NCI-H187 (cell line): ENCODE results near the gene TINAGL1.

Source experiments
- DNase-seq, 2 experiments: peaks; one replicate each; lab custom pipeline; 2025; lab: John Stamatoyannopoulos, UW

TINAGL1 gene

GRCh38 chr1:31607360-31607759 lies 31.0 kb downstream of the TINAGL1 start:
- DNase-seq, result no peak

- no peak for DNase-seq
Observed at GRCh38 chr1:31609514-31610118, 33.3 kb downstream of the TINAGL1 start.

- no peak for DNase-seq
Observed at GRCh38 chr1:31614414-31615005, 38.2 kb downstream of the TINAGL1 start.

- DNase-seq, result no peak
Observed at GRCh38 chr1:31615414-31615813, 39.1 kb downstream of the TINAGL1 start.

GRCh38 chr1:31615939-31616338 lies 39.6 kb downstream of the TINAGL1 start:
- no peak for DNase-seq

GRCh38 chr1:31617218-31617915 lies 41.1 kb downstream of the TINAGL1 start, which contains the start of gene HCRTR1:
Gene HCRTR1, plus strand, starts transcription at chr1:31617689. Its CDS starts 1,504 bp downstream, at chr1:31619193.
- no peak for DNase-seq

- no peak for DNase-seq
Observed at GRCh38 chr1:31617916-31618746, 41.8 kb downstream of the TINAGL1 start.

GRCh38 chr1:31618916-31619846 lies 42.9 kb downstream of the TINAGL1 start:
- DNase-seq, result no peak

- no peak for DNase-seq
Observed at GRCh38 chr1:31620631-31621497, 44.5 kb downstream of the TINAGL1 start.

- DNase-seq, result no peak
Observed at GRCh38 chr1:31621498-31621820, 45.1 kb downstream of the TINAGL1 start.

GRCh38 chr1:31621847-31622730 lies 45.8 kb downstream of the TINAGL1 start:
- DNase-seq, result no peak

- no peak for DNase-seq
Observed at GRCh38 chr1:31623365-31623764, 47.0 kb downstream of the TINAGL1 start.

- DNase-seq, result no peak
Observed at GRCh38 chr1:31624309-31624708, 48.0 kb downstream of the TINAGL1 start.

- DNase-seq, result no peak
Observed at GRCh38 chr1:31624731-31625514, 48.6 kb downstream of the TINAGL1 start.

- DNase-seq, result no peak
Observed at GRCh38 chr1:31625561-31626222, 49.4 kb downstream of the TINAGL1 start.

GRCh38 chr1:31626223-31627207 lies 50.2 kb downstream of the TINAGL1 start:
- no peak for DNase-seq
